Gastrocnemius medialis (tissue), 4 donors: ENCODE measurements around the gene SLC16A13.

Experiments
- CTCF ChIP-seq, 5 experiments: fragments of 450-650 bp in 3 of 5; fragments of 200-600 bp in 2 of 5; sonication (generic) in 2 of 5; IDR thresholded peaks in 4 of 5; conservative IDR thresholded peaks in 1 of 5; 1 replicate in 4 of 5; 2 replicates in 1 of 5; pipeline ENCODE4 v1.5.1; 2016 to 2019; ENCODE audit warnings: antibody characterized with exemption in 5 of 5, mild to moderate bottlenecking in 3 of 5, moderate library complexity in 3 of 5
- POLR2A ChIP-seq, 2 donors: fragments of 450-650 bp; IDR thresholded peaks; one replicate each; pipeline ENCODE4 v1.6.1; 2017; ENCODE audit warnings: antibody characterized with exemption in 2 of 2, mild to moderate bottlenecking in 2 of 2, moderate library complexity in 2 of 2

GRCh38 chr17:7048968-7049367, 13.2 kb downstream of the SLC16A13 start:
- TF ChIP-seq CTCF (IDR thresholded peaks at IDR 0.05 in 4 of 5, conservative IDR thresholded peaks at IDR 0.05 in 1 of 5): no peak
- no peak for TF ChIP-seq POLR2A (IDR thresholded peaks at IDR 0.05)
